Hepatocyte (in vitro differentiated cells): ENCODE data around the gene UVSSA. TPM values are rescaled to one million over a fixed set of nuclear protein-coding genes. Genes with fewer than 3 reads are reported as not detected.
"Not testable (repeated sequence)": the region's sequence is repeated elsewhere in the genome, so short reads cannot be mapped to it uniquely, and the experiment has no call there.

Experiments used
- DNase-seq: peaks from one replicate; pipeline ENCODE4 v3.0.0-alpha.2; 2016; ENCODE audit warnings: low spot score
- H2AFZ ChIP-seq: fragments of 200-600 bp; sonication (generic); 2 replicates; pipeline ENCODE4 v1.6.0; 2016; ENCODE audit warnings: antibody characterized with exemption, mild to moderate bottlenecking
- H3K27ac ChIP-seq: fragments of 200-600 bp; sonication (generic); 2 replicates; pipeline ENCODE4 v1.5.1; 2016; ENCODE audit warnings: mild to moderate bottlenecking
- H3K27me3 ChIP-seq: fragments of 200-600 bp; sonication (generic); 2 replicates; pipeline ENCODE4 v1.6.1; 2016
- H3K36me3 ChIP-seq: fragments of 200-600 bp; sonication (generic); replicated peaks from 2 replicates; pipeline ENCODE4 v1.5.1; 2016; ENCODE audit warnings: low read depth; ENCODE audit not compliant: insufficient read depth
- H3K4me1 ChIP-seq: fragments of 200-600 bp; sonication (generic); 2 replicates; pipeline ENCODE4 v1.5.1; 2016; ENCODE audit warnings: mild to moderate bottlenecking, moderate library complexity; ENCODE audit not compliant: insufficient read depth
- H3K4me2 ChIP-seq: fragments of 200-600 bp; sonication (generic); 2 replicates; pipeline ENCODE4 v1.6.0; 2016
- H3K4me3 ChIP-seq: fragments of 200-600 bp; sonication (generic); 2 replicates; pipeline ENCODE4 v1.5.1; 2016; ENCODE audit warnings: mild to moderate bottlenecking
- H3K79me2 ChIP-seq: fragments of 200-600 bp; sonication (generic); 2 replicates; pipeline ENCODE4 v1.6.0; 2017; ENCODE audit warnings: mild to moderate bottlenecking
- H3K9me2 ChIP-seq: fragments of 200-600 bp; sonication (generic); replicated peaks from 2 replicates; pipeline ENCODE4 v1.6.0; 2017; ENCODE audit warnings: mild to moderate bottlenecking; ENCODE audit not compliant: insufficient read depth
- H3K9me3 ChIP-seq: fragments of 200-600 bp; sonication (generic); 2 replicates; pipeline ENCODE4 v1.5.1; 2016; ENCODE audit warnings: low read depth, mild to moderate bottlenecking
- H4K20me1 ChIP-seq: fragments of 200-600 bp; sonication (generic); 2 replicates; pipeline ENCODE4 v1.6.0; 2016; ENCODE audit warnings: mild to moderate bottlenecking; ENCODE audit not compliant: insufficient read depth, poor library complexity, severe bottlenecking
- CTCF ChIP-seq: fragments of 200-600 bp; sonication (generic); IDR thresholded peaks from 2 replicates; pipeline ENCODE4 v1.5.1; 2016; ENCODE audit warnings: antibody characterized with exemption, mild to moderate bottlenecking; ENCODE audit not compliant: poor library complexity
- EZH2 ChIP-seq: fragments of 200-600 bp; sonication (generic); IDR thresholded peaks from 2 replicates; pipeline ENCODE4 v1.6.1; 2016; ENCODE audit warnings: antibody characterized with exemption, mild to moderate bottlenecking, borderline replicate concordance
- EZH2phosphoT487 ChIP-seq: fragments of 200-600 bp; sonication (generic); IDR thresholded peaks from one replicate; pipeline ENCODE4 v1.6.1; 2018; ENCODE audit warnings: antibody characterized with exemption, mild to moderate bottlenecking, low read depth, moderate library complexity; ENCODE audit not compliant: unreplicated experiment, severe bottlenecking
- WGBS: methylation state at CpG from one replicate; pipeline ENCODE4 v1.1.6; 2016; ENCODE audit warnings: low lambda C conversion rate; ENCODE audit errors: missing lambda C conversion rate; 5-methylcytosine and 5-hydroxymethylcytosine counted together
- polyA plus RNA-seq: library from polyadenylated mRNA; unstranded; fragments of >200 nt; fragmentation: Nextera tagmentation; extraction: Ambion mirVana; gene quantifications from 2 replicates; pipeline ENCODE4 v1.2.1, GENCODE V29; 2016
- total RNA-seq: library from RNA; depleted of rRNA; stranded (reverse); fragments of >200 nt; gene quantifications from 2 replicates; pipeline ENCODE4 v1.2.3, GENCODE V29; 2014

Gene UVSSA
- total and polyA plus RNA-seq, 2 experiments from 2014 or later = 10.6 to 11.0 TPM

DNA sequence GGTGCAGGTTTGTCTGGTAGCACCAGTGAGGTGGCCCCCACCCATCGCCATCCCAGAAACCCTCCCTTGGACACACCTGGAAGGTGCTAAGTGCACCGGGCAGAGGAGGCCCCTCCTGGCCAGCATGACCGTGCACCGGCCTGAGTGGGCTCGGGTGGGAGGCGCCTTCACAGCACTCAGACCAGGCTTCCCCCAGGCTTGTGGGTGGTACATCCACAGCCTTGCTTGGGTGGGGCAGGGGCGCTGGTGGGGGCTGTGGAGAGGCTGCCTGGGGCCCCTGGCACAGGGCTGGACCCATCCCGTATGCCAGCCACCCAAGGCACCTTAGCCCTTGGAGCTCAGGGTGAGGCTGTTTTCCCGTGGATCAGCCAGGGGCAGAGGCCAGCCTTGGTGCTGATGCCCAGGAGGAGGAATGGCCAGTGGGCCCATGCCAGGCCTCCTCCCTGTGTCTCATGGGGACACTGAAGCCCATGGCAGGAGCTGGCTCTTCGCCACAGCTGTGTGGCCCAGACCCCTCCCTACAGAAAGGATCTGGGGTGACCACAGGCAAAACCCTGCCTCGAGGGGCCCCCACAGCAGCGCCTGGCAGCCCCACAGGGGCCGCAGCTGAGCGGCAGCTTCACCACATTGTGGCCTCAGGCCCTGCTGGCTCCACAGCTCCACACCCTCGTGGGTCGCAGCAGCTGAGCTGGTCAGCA lies 37.8 kb downstream of the UVSSA start:
- TF ChIP-seq CTCF (no peak), EZH2 (no peak), EZH2phosphoT487 (no peak)
- no peaks in the 10 kb centered on the region for H3K27me3 ChIP-seq
- DNase-seq = no peak
- H3K36me3 ChIP-seq = no peaks in the 10 kb centered on the region
- H4K20me1 ChIP-seq = no peaks in the 10 kb centered on the region
- H3K79me2 ChIP-seq = no peaks in the 10 kb centered on the region
- no peak overlapping the region for H2AFZ ChIP-seq
- H3K4me3 ChIP-seq = no peak overlapping the region
- no peaks in the 10 kb centered on the region for H3K9me2 ChIP-seq
- WGBS = 93% methylated on average over 16 of the region's 16 CpGs
- H3K27ac ChIP-seq = no peak overlapping the region
- no peak overlapping the region for H3K4me2 ChIP-seq
- no peaks in the 10 kb centered on the region for H3K4me1 ChIP-seq
- H3K9me3 ChIP-seq = no peaks in the 10 kb centered on the region

GRCh38 chr4:1385373-1386340 lies 38.6 kb downstream of the UVSSA start:
- no peaks in the 10 kb centered on the region for H3K79me2 ChIP-seq
- H3K36me3 ChIP-seq = no peaks in the 10 kb centered on the region
- H3K9me3 ChIP-seq = no peaks in the 10 kb centered on the region
- H4K20me1 ChIP-seq = no peaks in the 10 kb centered on the region
- no peaks in the 10 kb centered on the region for H3K27me3 ChIP-seq
- WGBS = 95% methylated on average over 42 of the region's 44 CpGs
- no peak overlapping the region for H3K4me2 ChIP-seq
- H2AFZ ChIP-seq = no peak overlapping the region
- H3K4me1 ChIP-seq = no peaks in the 10 kb centered on the region
- TF ChIP-seq EZH2 (no peak), EZH2phosphoT487 (no peak), CTCF (no peak)
- no peak for DNase-seq
- H3K9me2 ChIP-seq = no peaks in the 10 kb centered on the region
- H3K4me3 ChIP-seq = no peak overlapping the region
- H3K27ac ChIP-seq = no peak overlapping the region

DNA sequence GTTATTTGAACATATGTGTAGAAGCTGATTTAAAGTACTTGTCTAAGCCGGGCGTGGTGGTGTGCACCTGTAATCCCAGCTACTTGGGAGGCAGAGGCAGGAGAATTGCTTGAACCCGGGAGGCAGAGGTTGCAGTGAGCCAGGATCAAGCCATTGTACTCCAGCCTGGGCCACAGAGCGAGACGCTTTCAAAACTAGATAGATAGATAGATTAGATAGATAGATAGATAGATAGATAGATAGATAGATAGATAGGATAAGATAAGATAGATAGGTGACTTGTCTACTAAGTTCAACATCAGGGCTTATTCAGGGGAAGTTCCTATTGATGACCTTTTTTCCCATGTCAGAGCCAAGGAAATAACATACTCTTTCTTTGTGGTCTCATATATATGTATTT lies 46.4 kb downstream of the UVSSA start:
- not testable (repeated sequence) for H3K4me2 ChIP-seq, H3K4me3 ChIP-seq, H3K4me1 ChIP-seq, H3K27me3 ChIP-seq, H4K20me1 ChIP-seq, H3K9me3 ChIP-seq, H3K79me2 ChIP-seq, H3K27ac ChIP-seq, H2AFZ ChIP-seq, H3K9me2 ChIP-seq, H3K36me3 ChIP-seq, DNase-seq
- 89% methylated on average over 5 of the region's 5 CpGs for WGBS

DNA sequence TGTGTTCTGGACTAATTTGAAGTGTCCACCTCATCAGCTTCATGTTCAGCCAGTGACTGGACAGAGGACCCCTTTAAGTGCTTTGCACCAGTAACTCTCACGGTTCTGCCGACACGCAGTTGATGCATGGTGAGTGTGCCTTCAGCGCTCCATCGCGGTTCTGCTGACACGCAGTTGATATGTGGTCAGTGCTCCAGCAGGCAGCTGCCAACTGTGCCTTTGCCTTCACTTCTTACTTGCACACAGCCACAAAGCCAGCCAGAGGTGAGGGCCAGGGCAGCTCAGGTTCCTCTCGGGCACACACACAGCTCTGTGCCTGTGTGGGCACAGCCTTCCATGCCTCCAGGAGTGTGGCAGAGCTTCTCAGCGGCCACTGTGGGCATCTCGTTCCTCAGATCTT lies 46.9 kb downstream of the UVSSA start:
- Histone ChIP-seq H3K27me3 (no peaks in the 10 kb centered on the region), H3K9me3 (no peaks in the 10 kb centered on the region), H3K4me1 (no peaks in the 10 kb centered on the region), H3K79me2 (no peaks in the 10 kb centered on the region), H3K4me2 (no peak overlapping the region), H4K20me1 (no peaks in the 10 kb centered on the region), H3K4me3 (no peak overlapping the region), H3K9me2 (no peaks in the 10 kb centered on the region), H3K36me3 (no peaks in the 10 kb centered on the region), H2AFZ (no peak overlapping the region), H3K27ac (no peak overlapping the region)
- WGBS = 99% methylated on average over 10 of the region's 10 CpGs
- no peak for DNase-seq
- TF ChIP-seq EZH2phosphoT487 = no peak
- TF ChIP-seq CTCF = no peak
- no peak for TF ChIP-seq EZH2

DNA sequence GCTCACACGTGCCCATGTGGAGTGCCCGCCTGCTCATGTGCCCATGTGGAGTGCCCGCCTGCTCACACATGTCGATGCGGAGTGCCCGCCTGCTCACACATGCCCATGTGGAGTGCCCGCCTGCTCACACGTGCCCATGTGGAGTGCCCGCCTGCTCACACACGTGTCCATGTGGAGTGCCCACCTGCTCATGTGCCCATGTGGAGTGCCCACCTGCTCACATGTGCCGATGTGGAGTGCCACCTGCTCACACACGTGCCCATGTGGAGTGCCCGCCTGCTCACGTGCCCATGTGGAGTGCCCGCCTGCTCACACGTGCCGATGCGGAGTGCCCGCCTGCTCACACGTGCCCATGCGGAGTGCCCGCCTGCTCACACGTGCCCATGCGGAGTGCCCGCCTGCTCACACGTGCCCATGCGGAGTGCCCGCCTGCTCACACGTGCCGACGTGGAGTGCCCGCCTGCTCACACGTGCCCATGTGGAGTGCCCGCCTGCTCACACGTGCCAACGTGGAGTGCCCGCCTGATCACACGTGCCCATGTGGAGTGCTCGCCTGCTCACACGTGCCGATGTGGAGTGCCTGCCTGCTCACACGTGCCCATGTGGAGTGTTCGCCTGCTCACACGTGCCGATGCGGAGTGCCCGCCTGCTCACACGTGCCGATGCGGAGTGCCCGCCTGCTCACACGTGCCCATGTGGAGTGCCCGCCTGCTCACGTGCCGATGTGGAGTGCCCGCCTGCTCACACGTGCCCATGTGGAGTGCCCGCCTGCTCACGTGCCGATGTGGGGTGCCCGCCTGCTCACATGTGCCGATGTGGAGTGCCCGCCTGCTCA lies 47.8 kb downstream of the UVSSA start:
- H3K36me3 ChIP-seq, H3K27me3 ChIP-seq, H3K79me2 ChIP-seq, H4K20me1 ChIP-seq, H2AFZ ChIP-seq, H3K4me1 ChIP-seq, H3K4me2 ChIP-seq, H3K9me3 ChIP-seq, DNase-seq, H3K9me2 ChIP-seq, H3K27ac ChIP-seq, H3K4me3 ChIP-seq: not testable (repeated sequence)
- 96% methylated on average over 17 of the region's 63 CpGs for WGBS
